HepG2 (cell line): ENCODE measurements around the gene KBTBD13. TPM values are rescaled to one million over a fixed set of nuclear protein-coding genes. Genes with fewer than 3 reads are reported as not detected.

ENCODE experiments used
- DMTF1 ChIP-seq: sonication (generic); formaldehyde crosslinking; IDR thresholded peaks from 2 replicates; pipeline ENCODE4 v1.4.0; 2020; ENCODE audit warnings: mild to moderate bottlenecking, missing genetic modification reagents
- FOXC1 ChIP-seq: sonication (generic); formaldehyde crosslinking; IDR thresholded peaks from 2 replicates; pipeline ENCODE4 v1.8.0; 2022; ENCODE audit warnings: mild to moderate bottlenecking, missing genetic modification reagents, borderline replicate concordance
- KDM5A ChIP-seq: fragments of 200-600 bp; sonication (generic); IDR thresholded peaks from 2 replicates; pipeline ENCODE4 v1.7.0; 2018; ENCODE audit warnings: antibody characterized with exemption, mild to moderate bottlenecking, low read length, borderline replicate concordance
- MATR3 ChIP-seq: sonication (generic); formaldehyde crosslinking; IDR thresholded peaks from 2 replicates; pipeline ENCODE4 v1.4.0; 2020; ENCODE audit warnings: missing genetic modification reagents
- MEIS1 ChIP-seq: sonication (generic); formaldehyde crosslinking; IDR thresholded peaks from 2 replicates; pipeline ENCODE4 v1.9.0; 2021; ENCODE audit warnings: mild to moderate bottlenecking, missing genetic modification reagents, moderate library complexity, borderline replicate concordance
- NFATC3 ChIP-seq: sonication (generic); formaldehyde crosslinking; IDR thresholded peaks from 2 replicates; pipeline ENCODE4 v1.5.1; 2020; ENCODE audit warnings: mild to moderate bottlenecking, missing genetic modification reagents
- NONO ChIP-seq, 2 experiments: fragments of 450-650 bp in 1 of 2; sonication (generic) in 1 of 2; formaldehyde crosslinking in 1 of 2; IDR thresholded peaks in 1 of 2; conservative IDR thresholded peaks in 1 of 2; 2 replicates each; pipeline versions ENCODE4 v1.6.1 to v1.8.0; 2017 to 2022; ENCODE audit warnings: mild to moderate bottlenecking in 1 of 2, missing genetic modification reagents in 1 of 2, moderate library complexity in 1 of 2
- PRMT3 ChIP-seq: sonication (generic); formaldehyde crosslinking; IDR thresholded peaks from 2 replicates; pipeline ENCODE4 v1.8.1; 2022; ENCODE audit warnings: low read depth, mild to moderate bottlenecking, moderate library complexity, missing genetic modification reagents, borderline replicate concordance
- SAFB2 ChIP-seq: sonication (generic); formaldehyde crosslinking; IDR thresholded peaks from 2 replicates; pipeline ENCODE4 v1.5.1; 2020; ENCODE audit warnings: missing genetic modification reagents, low read depth, mild to moderate bottlenecking, borderline replicate concordance
- SALL2 ChIP-seq: sonication (generic); formaldehyde crosslinking; IDR thresholded peaks from 2 replicates; pipeline ENCODE4 v1.8.1; 2023; ENCODE audit warnings: mild to moderate bottlenecking, missing genetic modification reagents, inconsistent platforms
- SAP130 ChIP-seq: IDR thresholded peaks from 2 replicates; pipeline ENCODE4 v1.6.1; 2016; ENCODE audit warnings: low read depth
- SP1 ChIP-seq, 2 experiments: fragments of 450-650 bp in 1 of 2; sonication (generic) in 1 of 2; formaldehyde crosslinking in 1 of 2; IDR thresholded peaks; 2 replicates each; pipeline versions ENCODE4 v1.4.0 to v1.6.1; 2016 to 2020; ENCODE audit warnings: missing genetic modification reagents in 1 of 2
- TARDBP ChIP-seq: sonication (generic); formaldehyde crosslinking; IDR thresholded peaks from 2 replicates; pipeline ENCODE4 v1.8.0; 2022; ENCODE audit warnings: mild to moderate bottlenecking, missing genetic modification reagents
- ZNF121 ChIP-seq: sonication (generic); formaldehyde crosslinking; IDR thresholded peaks from 2 replicates; pipeline ENCODE4 v1.5.0; 2020; ENCODE audit warnings: mild to moderate bottlenecking, missing genetic modification reagents
- ZNF274 ChIP-seq: sonication (generic); formaldehyde crosslinking; IDR thresholded peaks from 2 replicates; pipeline ENCODE4 v1.5.1; 2020; ENCODE audit warnings: mild to moderate bottlenecking, missing genetic modification reagents
- ZNF781 ChIP-seq: sonication (generic); formaldehyde crosslinking; IDR thresholded peaks from 2 replicates; pipeline ENCODE4 v1.5.1; 2020; ENCODE audit warnings: borderline replicate concordance, mild to moderate bottlenecking, missing genetic modification reagents; ENCODE audit errors: not compliant biosample characterization
- polyA plus RNA-seq, 8 experiments: library from polyadenylated mRNA; depleted of rRNA in 3 of 8; stranded (reverse) in 7 of 8; unstranded in 1 of 8; fragments of >200 nt; fragmentation: Illumina TruSeq in 4 of 8; extraction: Trizol in 4 of 8; gene quantifications; 2 replicates each; pipeline versions ENCODE4 v1.2.1 to v1.2.3, GENCODE V29; 2011 to 2016; ENCODE audit warnings: low read depth in 4 of 8, missing spikeins in 1 of 8, mixed read lengths in 1 of 8; ENCODE audit not compliant: insufficient read depth in 1 of 8
- total RNA-seq, 5 experiments: library from RNA; depleted of rRNA; stranded (reverse); fragments of >200 nt; fragmentation: Illumina TruSeq; extraction: Trizol; gene quantifications; 2 replicates each; pipeline ENCODE4 v1.2.3, GENCODE V29; 2016; ENCODE audit warnings: low read depth in 1 of 5
- TF ChIP-seq, protein P1 (sequence below): sonication (generic); formaldehyde crosslinking; IDR thresholded peaks from 2 replicates; pipeline ENCODE4 v1.4.0; 2020; ENCODE audit warnings: mild to moderate bottlenecking, missing genetic modification reagents
- TF ChIP-seq, protein P2 (sequence below): sonication (generic); formaldehyde crosslinking; IDR thresholded peaks from 2 replicates; pipeline ENCODE4 v1.4.0; 2020; ENCODE audit warnings: missing genetic modification reagents, mild to moderate bottlenecking, borderline replicate concordance
- TF ChIP-seq, protein P3 (sequence below): sonication (generic); formaldehyde crosslinking; IDR thresholded peaks from 2 replicates; pipeline ENCODE4 v1.8.1; 2023; ENCODE audit warnings: mild to moderate bottlenecking, inconsistent platforms, moderate library complexity, missing genetic modification reagents, borderline replicate concordance

KBTBD13 gene
- total and polyA plus RNA-seq, 2 of the 13 experiments (the other 11 are each of a cell fraction or from before 2014, with no cell fraction given), result not detected

GRCh38 chr15:65032801-65033537, 43.6 kb upstream of the KBTBD13 start (continued):
- TF ChIP-seq, protein P1, sequence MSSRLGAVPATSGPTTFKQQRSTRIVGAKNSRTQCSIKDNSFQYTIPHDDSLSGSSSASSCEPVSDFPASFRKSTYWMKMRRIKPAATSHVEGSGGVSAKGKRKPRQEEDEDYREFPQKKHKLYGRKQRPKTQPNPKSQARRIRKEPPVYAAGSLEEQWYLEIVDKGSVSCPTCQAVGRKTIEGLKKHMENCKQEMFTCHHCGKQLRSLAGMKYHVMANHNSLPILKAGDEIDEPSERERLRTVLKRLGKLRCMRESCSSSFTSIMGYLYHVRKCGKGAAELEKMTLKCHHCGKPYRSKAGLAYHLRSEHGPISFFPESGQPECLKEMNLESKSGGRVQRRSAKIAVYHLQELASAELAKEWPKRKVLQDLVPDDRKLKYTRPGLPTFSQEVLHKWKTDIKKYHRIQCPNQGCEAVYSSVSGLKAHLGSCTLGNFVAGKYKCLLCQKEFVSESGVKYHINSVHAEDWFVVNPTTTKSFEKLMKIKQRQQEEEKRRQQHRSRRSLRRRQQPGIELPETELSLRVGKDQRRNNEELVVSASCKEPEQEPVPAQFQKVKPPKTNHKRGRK, result no peak
- no peak for TF ChIP-seq NFATC3
- peak; percentile 41; the same call in 1 of the 2 replicates for TF ChIP-seq ZNF121 (CRISPR knock-in tag)
- TF ChIP-seq PRMT3 (CRISPR knock-in tag), result no peak
- TF ChIP-seq, protein P2, sequence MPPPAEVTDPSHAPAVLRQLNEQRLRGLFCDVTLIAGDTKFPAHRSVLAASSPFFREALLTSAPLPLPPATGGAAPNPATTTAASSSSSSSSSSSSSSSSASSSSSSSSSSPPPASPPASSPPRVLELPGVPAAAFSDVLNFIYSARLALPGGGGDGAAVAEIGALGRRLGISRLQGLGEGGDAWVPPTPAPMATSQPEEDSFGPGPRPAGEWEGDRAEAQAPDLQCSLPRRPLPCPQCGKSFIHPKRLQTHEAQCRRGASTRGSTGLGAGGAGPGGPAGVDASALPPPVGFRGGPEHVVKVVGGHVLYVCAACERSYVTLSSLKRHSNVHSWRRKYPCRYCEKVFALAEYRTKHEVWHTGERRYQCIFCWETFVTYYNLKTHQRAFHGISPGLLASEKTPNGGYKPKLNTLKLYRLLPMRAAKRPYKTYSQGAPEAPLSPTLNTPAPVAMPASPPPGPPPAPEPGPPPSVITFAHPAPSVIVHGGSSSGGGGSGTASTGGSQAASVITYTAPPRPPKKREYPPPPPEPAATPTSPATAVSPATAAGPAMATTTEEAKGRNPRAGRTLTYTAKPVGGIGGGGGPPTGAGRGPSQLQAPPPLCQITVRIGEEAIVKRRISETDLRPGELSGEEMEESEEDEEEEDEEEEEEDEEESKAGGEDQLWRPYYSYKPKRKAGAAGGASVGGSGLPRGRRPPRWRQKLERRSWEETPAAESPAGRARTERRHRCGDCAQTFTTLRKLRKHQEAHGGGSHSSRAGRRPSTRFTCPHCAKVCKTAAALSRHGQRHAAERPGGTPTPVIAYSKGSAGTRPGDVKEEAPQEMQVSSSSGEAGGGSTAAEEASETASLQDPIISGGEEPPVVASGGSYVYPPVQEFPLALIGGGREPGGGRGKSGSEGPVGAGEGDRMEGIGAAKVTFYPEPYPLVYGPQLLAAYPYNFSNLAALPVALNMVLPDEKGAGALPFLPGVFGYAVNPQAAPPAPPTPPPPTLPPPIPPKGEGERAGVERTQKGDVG (CRISPR knock-in tag), result no peak; the same call in 1 of the 2 replicates
- TF ChIP-seq MATR3 (CRISPR knock-in tag), result no peak
- TF ChIP-seq MEIS1 (CRISPR knock-in tag), result peak; percentile 45; the same call in 1 of the 2 replicates
- no peak for TF ChIP-seq DMTF1 (CRISPR knock-in tag)
- TF ChIP-seq, protein P3, sequence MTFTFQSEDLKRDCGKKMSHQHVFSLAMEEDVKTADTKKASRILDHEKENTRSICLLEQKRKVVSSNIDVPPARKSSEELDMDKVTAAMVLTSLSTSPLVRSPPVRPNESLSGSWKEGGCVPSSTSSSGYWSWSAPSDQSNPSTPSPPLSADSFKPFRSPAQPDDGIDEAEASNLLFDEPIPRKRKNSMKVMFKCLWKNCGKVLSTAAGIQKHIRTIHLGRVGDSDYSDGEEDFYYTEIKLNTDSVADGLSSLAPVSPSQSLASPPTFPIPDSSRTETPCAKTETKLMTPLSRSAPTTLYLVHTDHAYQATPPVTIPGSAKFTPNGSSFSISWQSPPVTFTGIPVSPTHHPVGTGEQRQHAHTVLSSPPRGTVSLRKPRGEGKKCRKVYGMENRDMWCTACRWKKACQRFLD (CRISPR knock-in tag), result no peak
- TF ChIP-seq NONO (IDR thresholded peaks at IDR 0.05), result no peak
- TF ChIP-seq NONO (CRISPR knock-in tag; conservative IDR thresholded peaks at IDR 0.05), result peak; percentile 54; the same call in 1 of the 2 replicates
- TF ChIP-seq ZNF781 (CRISPR knock-in tag), result no peak
- TF ChIP-seq TARDBP, result peak; percentile 91
- TF ChIP-seq SAFB2 (CRISPR knock-in tag), result no peak
- TF ChIP-seq FOXC1 (CRISPR knock-in tag), result no peak
- no peak for TF ChIP-seq KDM5A
- TF ChIP-seq SAP130 (CRISPR knock-in tag), result peak; percentile 85; the same call in 1 of the 2 replicates
- TF ChIP-seq SALL2, result 0 out of 2 replicates have a peak, but pooled peaks have one; percentile 35
- no peak for TF ChIP-seq ZNF274 (CRISPR knock-in tag)
- TF ChIP-seq SP1 (IDR thresholded peaks at IDR 0.05), result no peak
- no peak; the same call in 1 of the 2 replicates for TF ChIP-seq SP1 (CRISPR knock-in tag; IDR thresholded peaks at IDR 0.05)
